ENCODE results near the gene SLIT1.

DNA sequence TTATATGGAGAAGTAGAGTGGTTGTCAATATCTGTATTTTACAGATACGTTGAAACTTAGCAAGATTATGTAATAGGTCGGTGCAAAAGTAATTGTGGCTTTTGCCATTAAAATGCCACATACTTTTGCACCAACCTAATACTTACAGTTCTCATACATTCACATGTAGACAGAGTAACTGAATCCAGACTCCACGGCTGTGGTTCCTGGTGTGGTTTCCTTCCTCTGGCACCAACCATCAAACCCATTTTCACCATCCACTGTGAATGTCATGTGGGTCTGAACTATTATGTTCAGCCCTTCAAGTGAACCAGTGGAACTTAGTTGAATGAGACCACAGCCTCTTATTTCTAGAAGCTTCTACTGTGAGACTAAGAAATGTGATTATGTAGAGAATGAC lies 31.5 kb upstream of the SLIT1 start:
- TF ChIP-seq CTCF (IDR thresholded peaks at IDR 0.05) (no peak), POLR2A (IDR thresholded peaks at IDR 0.05) (no peak), POLR2AphosphoS5 (IDR thresholded peaks at IDR 0.05; ENCODE audit: insufficient read depth in 1 of 2, low read depth in 1 of 2) (no peak)
